Measurements from ENCODE around the gene KSR2.

DNA sequence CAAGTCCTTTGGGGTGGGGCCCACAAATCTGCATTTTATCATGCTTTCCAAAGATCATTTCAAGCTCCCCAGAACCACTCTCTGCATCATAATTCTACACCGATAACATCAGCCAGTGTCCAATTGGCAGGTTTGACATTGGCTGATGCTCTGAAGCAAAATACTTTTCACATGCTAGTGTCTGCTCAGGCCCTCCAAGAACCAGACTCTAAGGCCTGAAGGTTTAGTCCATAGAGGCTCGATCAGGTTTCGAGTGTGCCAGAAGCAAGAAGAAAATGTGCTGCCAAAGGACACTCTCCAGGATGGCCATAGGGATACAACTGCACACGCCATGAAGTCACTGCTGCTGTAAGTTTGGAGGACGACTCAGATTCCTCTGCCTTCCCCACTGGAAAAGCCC is 280.3 kb downstream of the KSR2 start:
- TF ChIP-seq ZNF791 (tag by site-specific recombination; IDR thresholded peaks at IDR 0.05) (no peak), GLIS2 (tag by site-specific recombination; IDR thresholded peaks at IDR 0.05) (no peak), YY1 (tag by site-specific recombination; IDR thresholded peaks at IDR 0.05) (no peak)
- TF ChIP-seq, protein P1, sequence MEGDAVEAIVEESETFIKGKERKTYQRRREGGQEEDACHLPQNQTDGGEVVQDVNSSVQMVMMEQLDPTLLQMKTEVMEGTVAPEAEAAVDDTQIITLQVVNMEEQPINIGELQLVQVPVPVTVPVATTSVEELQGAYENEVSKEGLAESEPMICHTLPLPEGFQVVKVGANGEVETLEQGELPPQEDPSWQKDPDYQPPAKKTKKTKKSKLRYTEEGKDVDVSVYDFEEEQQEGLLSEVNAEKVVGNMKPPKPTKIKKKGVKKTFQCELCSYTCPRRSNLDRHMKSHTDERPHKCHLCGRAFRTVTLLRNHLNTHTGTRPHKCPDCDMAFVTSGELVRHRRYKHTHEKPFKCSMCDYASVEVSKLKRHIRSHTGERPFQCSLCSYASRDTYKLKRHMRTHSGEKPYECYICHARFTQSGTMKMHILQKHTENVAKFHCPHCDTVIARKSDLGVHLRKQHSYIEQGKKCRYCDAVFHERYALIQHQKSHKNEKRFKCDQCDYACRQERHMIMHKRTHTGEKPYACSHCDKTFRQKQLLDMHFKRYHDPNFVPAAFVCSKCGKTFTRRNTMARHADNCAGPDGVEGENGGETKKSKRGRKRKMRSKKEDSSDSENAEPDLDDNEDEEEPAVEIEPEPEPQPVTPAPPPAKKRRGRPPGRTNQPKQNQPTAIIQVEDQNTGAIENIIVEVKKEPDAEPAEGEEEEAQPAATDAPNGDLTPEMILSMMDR (tag by site-specific recombination; IDR thresholded peaks at IDR 0.05): no peak

Data from HEK293 (cell line).